ENCODE measurements around the gene KIRREL3. TPM values are rescaled to one million over a fixed set of nuclear protein-coding genes. Genes with fewer than 3 reads are reported as not detected.
A peak's percentile ranks its signal among the peaks of the same experiment; 100 is the strongest.

Gene KIRREL3
- total and polyA plus RNA-seq, 4 donors, result 0.02 to 0.71 (median 0.15) TPM; not detected in 1

- TF ChIP-seq, protein P1, sequence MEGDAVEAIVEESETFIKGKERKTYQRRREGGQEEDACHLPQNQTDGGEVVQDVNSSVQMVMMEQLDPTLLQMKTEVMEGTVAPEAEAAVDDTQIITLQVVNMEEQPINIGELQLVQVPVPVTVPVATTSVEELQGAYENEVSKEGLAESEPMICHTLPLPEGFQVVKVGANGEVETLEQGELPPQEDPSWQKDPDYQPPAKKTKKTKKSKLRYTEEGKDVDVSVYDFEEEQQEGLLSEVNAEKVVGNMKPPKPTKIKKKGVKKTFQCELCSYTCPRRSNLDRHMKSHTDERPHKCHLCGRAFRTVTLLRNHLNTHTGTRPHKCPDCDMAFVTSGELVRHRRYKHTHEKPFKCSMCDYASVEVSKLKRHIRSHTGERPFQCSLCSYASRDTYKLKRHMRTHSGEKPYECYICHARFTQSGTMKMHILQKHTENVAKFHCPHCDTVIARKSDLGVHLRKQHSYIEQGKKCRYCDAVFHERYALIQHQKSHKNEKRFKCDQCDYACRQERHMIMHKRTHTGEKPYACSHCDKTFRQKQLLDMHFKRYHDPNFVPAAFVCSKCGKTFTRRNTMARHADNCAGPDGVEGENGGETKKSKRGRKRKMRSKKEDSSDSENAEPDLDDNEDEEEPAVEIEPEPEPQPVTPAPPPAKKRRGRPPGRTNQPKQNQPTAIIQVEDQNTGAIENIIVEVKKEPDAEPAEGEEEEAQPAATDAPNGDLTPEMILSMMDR (IDR thresholded peaks at IDR 0.05; ENCODE audit: control extremely low read depth, extremely low read depth), result no peak
- Histone ChIP-seq H3K27me3 (ENCODE audit: control insufficient read depth in 3 of 3, insufficient read depth in 3 of 3, low read length in 2 of 3) (no peaks in the 10 kb centered on the region), H3K9me3 (ENCODE audit: control insufficient read depth in 4 of 4, insufficient read depth in 3 of 4, low read length in 3 of 4) (no peaks in the 10 kb centered on the region), H3K4me3 (no peak overlapping the region), H3K9ac (ENCODE audit: insufficient read depth in 1 of 2, low read length in 2 of 2) (no peak overlapping the region), H3K4me1 (ENCODE audit: control insufficient read depth in 5 of 5, insufficient read depth in 5 of 5, low read length in 5 of 5) (peaks cover 0 to 5% (median 0%) of the 10 kb centered on the region in 5 donors), H3K36me3 (ENCODE audit: control insufficient read depth in 4 of 4, insufficient read depth in 4 of 4, low read length in 4 of 4) (no peaks in the 10 kb centered on the region), H3K27ac (ENCODE audit: low read depth in 1 of 2, low read length in 1 of 2) (no peak overlapping the region)
- WGBS, 2 donors, result 63 to 64% methylated on average over 22 of the region's 22 CpGs
- DNase-seq (peak in 1 of 3 donors; percentile 33), ATAC-seq (ENCODE audit: insufficient read depth, low FRiP score) (no peak)
Measured at GRCh38 chr11:126601550-126602215, 398.9 kb downstream of the KIRREL3 start.

DNA sequence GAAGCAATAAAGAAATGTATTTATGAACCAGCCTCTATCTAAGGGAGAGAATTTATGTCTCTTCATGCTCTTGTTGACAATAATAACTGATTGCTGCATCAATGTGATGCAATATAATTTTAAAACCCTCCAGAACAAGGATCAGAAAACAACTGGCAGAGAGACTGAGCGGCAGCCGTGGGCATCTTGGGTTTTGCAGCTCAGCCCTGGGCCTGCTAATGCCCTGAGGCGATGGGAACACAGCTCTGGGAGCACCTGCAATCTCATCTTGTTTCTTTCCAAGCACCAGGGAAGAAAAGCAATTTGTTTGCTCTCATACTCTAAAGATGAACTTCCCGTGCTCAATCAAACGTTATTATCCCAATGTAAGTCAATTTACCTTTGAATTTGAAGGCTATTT is 399.4 kb downstream of the KIRREL3 start:
- no peak overlapping the region for H3K4me3 ChIP-seq

GRCh38 chr11:126599217-126599897 is 401.2 kb downstream of the KIRREL3 start:
- Histone ChIP-seq H3K4me1 (ENCODE audit: control insufficient read depth in 5 of 5, insufficient read depth in 5 of 5, low read length in 5 of 5) (peaks cover 0 to 16% (median 5%) of the 10 kb centered on the region in 5 donors), H3K4me3 (no peak overlapping the region), H3K27ac (ENCODE audit: low read depth in 1 of 2, low read length in 1 of 2) (no peak overlapping the region), H3K9ac (ENCODE audit: insufficient read depth in 1 of 2, low read length in 2 of 2) (no peak overlapping the region), H3K36me3 (ENCODE audit: control insufficient read depth in 4 of 4, insufficient read depth in 4 of 4, low read length in 4 of 4) (no peaks in the 10 kb centered on the region), H3K9me3 (ENCODE audit: control insufficient read depth in 4 of 4, insufficient read depth in 3 of 4, low read length in 3 of 4) (no peaks in the 10 kb centered on the region), H3K27me3 (ENCODE audit: control insufficient read depth in 3 of 3, insufficient read depth in 3 of 3, low read length in 2 of 3) (no peaks in the 10 kb centered on the region)
- TF ChIP-seq, protein P1 (IDR thresholded peaks at IDR 0.05; ENCODE audit: control extremely low read depth, extremely low read depth), result no peak
- 92% methylated on average over 7 of the region's 7 CpGs for WGBS, 2 donors
- no peak for ATAC-seq (ENCODE audit: insufficient read depth, low FRiP score)
- DNase-seq, result no peak

More for the DNA sequence above, 399.4 kb downstream of the KIRREL3 start:
- Histone ChIP-seq H3K9me3 (ENCODE audit: control insufficient read depth in 4 of 4, insufficient read depth in 3 of 4, low read length in 3 of 4) (no peaks in the 10 kb centered on the region), H3K27ac (ENCODE audit: low read depth in 1 of 2, low read length in 1 of 2) (no peak overlapping the region), H3K27me3 (ENCODE audit: control insufficient read depth in 3 of 3, insufficient read depth in 3 of 3, low read length in 2 of 3) (no peaks in the 10 kb centered on the region), H3K36me3 (ENCODE audit: control insufficient read depth in 4 of 4, insufficient read depth in 4 of 4, low read length in 4 of 4) (no peaks in the 10 kb centered on the region), H3K4me1 (ENCODE audit: control insufficient read depth in 5 of 5, insufficient read depth in 5 of 5, low read length in 5 of 5) (peaks cover 0 to 5% (median 0%) of the 10 kb centered on the region in 5 donors), H3K9ac (ENCODE audit: insufficient read depth in 1 of 2, low read length in 2 of 2) (no peak overlapping the region)
- WGBS, 2 donors, result 78 to 82% methylated on average over 5 of the region's 5 CpGs
- ATAC-seq (ENCODE audit: insufficient read depth, low FRiP score) (no peak), DNase-seq (no peak)
- TF ChIP-seq, protein P1 (IDR thresholded peaks at IDR 0.05; ENCODE audit: control extremely low read depth, extremely low read depth), result no peak
